Measurements from ENCODE around the gene WDR64.

- TF ChIP-seq, protein P1, sequence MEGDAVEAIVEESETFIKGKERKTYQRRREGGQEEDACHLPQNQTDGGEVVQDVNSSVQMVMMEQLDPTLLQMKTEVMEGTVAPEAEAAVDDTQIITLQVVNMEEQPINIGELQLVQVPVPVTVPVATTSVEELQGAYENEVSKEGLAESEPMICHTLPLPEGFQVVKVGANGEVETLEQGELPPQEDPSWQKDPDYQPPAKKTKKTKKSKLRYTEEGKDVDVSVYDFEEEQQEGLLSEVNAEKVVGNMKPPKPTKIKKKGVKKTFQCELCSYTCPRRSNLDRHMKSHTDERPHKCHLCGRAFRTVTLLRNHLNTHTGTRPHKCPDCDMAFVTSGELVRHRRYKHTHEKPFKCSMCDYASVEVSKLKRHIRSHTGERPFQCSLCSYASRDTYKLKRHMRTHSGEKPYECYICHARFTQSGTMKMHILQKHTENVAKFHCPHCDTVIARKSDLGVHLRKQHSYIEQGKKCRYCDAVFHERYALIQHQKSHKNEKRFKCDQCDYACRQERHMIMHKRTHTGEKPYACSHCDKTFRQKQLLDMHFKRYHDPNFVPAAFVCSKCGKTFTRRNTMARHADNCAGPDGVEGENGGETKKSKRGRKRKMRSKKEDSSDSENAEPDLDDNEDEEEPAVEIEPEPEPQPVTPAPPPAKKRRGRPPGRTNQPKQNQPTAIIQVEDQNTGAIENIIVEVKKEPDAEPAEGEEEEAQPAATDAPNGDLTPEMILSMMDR (IDR thresholded peaks at IDR 0.05; ENCODE audit: low read length): no peak
- TF ChIP-seq EZH2 (IDR thresholded peaks at IDR 0.05; ENCODE audit: borderline replicate concordance, low read length): no peak
Observed at GRCh38 chr1:241654641-241655040, 2.6 kb downstream of the WDR64 start.
